OCI-LY7 (cell line): ENCODE results near the gene TNFAIP8.
"Not testable (repeated sequence)": the region's sequence is repeated elsewhere in the genome, so short reads cannot be mapped to it uniquely, and the experiment has no call there.

Experiments used
- EZH2phosphoT487 ChIP-seq: fragments of 200-600 bp; sonication (generic); IDR thresholded peaks from 2 replicates; pipeline ENCODE4 v1.6.1; 2018; ENCODE audit warnings: low read depth, borderline replicate concordance, mild to moderate bottlenecking, mixed run types, antibody characterized with exemption, low read length, moderate library complexity, mixed read lengths
- TF ChIP-seq, protein P1 (sequence below): fragments of 200-600 bp; sonication (generic); conservative IDR thresholded peaks from 2 replicates; pipeline ENCODE4 v1.5.1; 2014; ENCODE audit warnings: mild to moderate bottlenecking, antibody characterized with exemption, low read length, moderate library complexity, mixed read lengths

GRCh38 chr5:119414124-119414734, 58.4 kb downstream of the TNFAIP8 start:
- TF ChIP-seq, protein P1, sequence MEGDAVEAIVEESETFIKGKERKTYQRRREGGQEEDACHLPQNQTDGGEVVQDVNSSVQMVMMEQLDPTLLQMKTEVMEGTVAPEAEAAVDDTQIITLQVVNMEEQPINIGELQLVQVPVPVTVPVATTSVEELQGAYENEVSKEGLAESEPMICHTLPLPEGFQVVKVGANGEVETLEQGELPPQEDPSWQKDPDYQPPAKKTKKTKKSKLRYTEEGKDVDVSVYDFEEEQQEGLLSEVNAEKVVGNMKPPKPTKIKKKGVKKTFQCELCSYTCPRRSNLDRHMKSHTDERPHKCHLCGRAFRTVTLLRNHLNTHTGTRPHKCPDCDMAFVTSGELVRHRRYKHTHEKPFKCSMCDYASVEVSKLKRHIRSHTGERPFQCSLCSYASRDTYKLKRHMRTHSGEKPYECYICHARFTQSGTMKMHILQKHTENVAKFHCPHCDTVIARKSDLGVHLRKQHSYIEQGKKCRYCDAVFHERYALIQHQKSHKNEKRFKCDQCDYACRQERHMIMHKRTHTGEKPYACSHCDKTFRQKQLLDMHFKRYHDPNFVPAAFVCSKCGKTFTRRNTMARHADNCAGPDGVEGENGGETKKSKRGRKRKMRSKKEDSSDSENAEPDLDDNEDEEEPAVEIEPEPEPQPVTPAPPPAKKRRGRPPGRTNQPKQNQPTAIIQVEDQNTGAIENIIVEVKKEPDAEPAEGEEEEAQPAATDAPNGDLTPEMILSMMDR, result not testable (repeated sequence)
- TF ChIP-seq EZH2phosphoT487, result not testable (repeated sequence)
